Dermis microvascular lymphatic vessel endothelial cell (primary cell): ENCODE data around the gene SLC25A21. TPM values are rescaled to one million over a fixed set of nuclear protein-coding genes. Genes with fewer than 3 reads are reported as not detected.
"Not testable (repeated sequence)": the region's sequence is repeated elsewhere in the genome, so short reads cannot be mapped to it uniquely, and the experiment has no call there.

Source experiments
- DNase-seq, 2 donors: peaks; one replicate each; pipeline versions ENCODE4 v3.0.0 to v3.0.0-alpha.2; 2010; ENCODE audit warnings: low read depth in 2 of 2
- total RNA-seq: library from RNA; depleted of rRNA; stranded (reverse); fragments of >200 nt; gene quantifications from 2 replicates; pipeline ENCODE4 v1.2.1, GENCODE V29; 2014

SLC25A21 gene
- total RNA-seq, 1 donor from 2014 or later, result 1.0 TPM

DNA sequence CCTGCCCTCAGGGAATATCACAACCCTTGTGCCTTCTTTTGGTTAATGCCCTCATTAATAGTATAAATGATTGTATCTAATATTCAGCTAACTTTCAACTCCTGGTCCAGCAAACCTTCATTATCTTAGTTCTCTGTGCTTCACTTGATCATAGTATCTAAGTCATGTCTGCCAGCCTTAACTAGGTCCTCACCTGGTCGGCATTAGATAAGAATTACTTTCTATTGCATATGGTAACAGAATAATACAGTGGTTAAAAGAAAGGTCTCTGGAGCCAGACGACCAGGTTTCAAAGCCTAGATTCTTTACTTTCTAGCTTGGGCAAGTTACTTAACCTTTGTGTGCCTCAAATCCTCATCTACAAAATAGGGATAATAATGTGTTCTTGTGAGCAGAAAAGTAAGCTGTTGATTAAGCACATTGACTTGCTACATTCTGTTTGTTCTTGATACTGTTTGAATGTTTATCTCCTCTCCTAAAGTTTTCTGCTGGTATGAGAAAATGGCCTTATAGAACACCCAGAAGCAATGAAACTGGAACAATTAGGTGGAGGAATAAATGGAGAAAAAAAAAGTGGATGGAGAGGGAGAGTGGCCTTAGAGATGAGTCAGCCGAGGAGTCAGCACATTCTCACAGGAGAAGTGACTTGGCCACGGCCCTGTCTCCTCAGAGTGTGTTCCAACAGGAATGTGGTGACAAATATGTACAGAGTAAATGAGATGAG, 176.1 kb downstream of the SLC25A21 start:
- peak in 1 of 2 donors; percentile 11 for DNase-seq

DNA sequence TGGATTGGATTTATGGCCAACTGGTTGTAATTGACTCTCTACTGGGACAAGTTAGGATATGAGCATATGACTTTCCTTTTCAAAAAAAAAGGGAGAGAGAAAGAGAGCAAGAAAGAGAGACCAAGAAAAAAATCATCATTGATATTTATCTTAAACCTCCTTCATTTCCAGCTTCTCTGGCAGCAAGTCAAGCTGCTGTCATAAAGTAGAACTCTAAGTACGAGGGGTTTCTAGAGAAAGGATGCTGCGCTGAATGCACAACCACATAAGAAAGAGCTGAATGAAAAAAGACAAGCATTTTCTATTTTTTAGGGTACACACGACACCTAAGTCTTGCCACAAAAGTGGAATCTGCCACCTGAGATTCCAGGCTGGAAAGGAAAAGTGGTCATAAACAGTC, 182.6 kb downstream of the SLC25A21 start:
- DNase-seq, result no peak

DNA sequence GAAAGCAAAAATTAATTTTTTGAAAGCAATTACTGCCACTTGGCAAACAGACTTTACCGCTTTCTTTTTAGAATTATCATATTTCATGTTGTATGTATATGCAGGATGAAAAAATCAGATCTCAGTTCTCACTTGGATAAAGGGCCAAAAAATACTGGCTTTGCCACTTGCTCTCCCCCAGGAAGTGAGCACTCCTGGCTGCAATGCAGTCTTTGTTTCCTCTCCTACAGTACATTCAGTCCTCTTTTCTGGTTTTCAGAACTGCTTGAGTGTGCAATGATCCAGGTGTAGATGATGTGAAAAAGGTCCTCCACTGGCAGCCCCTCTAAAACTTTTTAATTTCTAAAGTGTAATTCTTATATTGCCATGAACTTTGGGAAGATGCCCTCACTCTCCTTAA, 183.4 kb downstream of the SLC25A21 start:
- DNase-seq, result no peak

DNA sequence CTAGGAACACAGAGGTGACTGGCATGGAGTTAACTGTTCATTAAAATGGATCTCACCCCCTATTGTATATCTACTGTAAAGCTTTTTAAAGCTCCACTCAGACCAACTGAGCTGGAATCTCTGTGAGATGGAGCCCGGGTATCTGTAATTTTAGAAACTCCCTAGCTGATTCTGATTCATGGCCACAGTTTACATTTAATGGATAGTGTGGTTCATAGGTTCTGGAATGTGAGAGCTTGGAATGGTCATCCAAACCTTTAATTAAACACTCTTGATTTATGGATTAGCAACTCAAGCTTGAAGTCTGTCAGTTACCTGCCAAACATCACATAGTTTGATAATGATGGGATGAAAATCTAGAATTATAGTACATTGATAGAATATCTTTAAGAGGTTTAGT, 183.8 kb downstream of the SLC25A21 start:
- no peak for DNase-seq

DNA sequence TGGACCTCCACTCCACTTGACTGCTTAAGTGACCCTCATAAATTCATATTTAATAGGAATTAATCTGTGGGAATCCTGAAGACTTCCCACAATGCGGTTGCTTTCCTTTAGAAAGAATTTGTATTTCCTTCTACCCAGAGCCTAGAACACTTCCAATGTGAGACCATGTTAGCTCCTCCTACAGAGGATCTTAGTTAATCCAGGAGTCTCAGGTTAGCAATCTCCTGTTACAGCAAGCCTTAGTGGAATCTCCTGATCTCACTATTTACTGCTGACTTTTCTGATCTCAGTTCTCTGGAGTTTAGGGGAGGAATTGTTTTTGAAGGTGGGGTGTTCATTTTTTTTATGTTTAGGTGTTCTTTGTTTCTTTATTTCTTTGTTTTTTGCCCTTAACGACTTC, 186.0 kb downstream of the SLC25A21 start:
- DNase-seq, result no peak

DNA sequence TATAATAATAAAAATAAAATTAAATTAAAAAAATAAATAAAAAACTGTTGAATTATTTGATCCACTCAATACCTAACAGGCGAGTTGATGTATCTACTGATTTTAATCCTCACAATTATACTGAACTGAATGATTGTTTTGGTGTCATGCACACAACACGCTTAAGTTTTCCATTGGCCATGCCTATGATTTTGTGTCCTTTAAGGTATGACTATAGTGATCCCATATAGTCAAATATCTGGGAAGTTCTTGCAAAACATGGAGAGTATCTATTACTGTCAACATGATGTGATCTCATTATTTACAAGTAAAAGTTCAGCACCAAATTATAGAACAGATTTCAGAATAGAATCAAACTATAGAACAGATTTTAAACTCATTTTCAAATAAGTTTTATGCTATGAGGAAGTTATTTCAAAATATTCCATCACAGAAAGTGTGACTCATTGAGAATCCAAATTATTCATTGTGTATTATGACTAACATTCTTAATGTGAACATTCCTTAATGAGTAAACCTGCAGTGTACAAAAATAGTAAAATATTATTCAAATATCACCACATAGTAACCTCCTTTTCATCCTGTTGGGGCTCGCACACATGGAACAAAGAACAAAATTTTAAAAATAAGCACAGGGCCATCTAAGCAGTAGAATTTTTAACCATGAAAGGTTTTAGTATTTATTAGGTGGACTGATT, 190.4 kb downstream of the SLC25A21 start:
- peak in 1 of 2 donors; percentile 18 for DNase-seq

DNA sequence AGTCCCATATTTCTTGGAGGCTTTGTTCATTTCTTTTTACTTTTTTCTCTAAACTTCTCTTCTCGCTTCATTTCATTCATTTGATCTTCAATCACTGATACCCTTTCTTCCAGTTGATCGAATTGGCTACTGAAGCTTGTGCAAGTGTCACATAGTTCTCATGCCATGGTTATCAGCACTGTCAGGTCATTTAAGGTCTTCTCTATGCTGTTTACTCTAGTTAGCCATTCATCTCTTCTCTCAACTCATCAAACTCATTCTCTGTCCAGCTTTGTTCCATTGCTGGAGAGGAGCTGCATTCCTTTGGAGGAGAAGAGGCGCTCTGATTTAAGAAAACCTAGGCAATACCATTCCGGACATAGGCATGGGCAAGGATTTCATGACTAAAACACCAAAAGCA, 192.0 kb downstream of the SLC25A21 start:
- DNase-seq, result not testable (repeated sequence)

DNA sequence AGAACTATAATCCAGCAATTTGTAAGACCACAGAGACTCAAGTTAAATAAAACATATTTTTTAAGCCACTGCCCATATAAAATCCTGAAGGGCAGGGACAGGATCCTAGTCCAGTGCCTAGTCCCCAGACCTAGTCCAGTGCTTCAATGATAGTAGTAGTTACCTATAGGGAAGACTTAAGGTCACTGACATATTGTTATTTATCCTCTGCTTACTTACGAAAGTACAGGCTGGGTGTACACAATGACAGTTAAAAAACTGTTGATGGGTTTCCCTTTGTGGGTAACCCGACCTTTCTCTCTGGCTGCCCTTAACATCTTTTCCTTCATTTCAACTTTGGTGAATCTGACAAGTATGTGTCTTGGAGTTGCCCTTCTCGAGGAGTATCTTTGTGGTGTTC, 192.5 kb downstream of the SLC25A21 start:
- DNase-seq, result no peak

DNA sequence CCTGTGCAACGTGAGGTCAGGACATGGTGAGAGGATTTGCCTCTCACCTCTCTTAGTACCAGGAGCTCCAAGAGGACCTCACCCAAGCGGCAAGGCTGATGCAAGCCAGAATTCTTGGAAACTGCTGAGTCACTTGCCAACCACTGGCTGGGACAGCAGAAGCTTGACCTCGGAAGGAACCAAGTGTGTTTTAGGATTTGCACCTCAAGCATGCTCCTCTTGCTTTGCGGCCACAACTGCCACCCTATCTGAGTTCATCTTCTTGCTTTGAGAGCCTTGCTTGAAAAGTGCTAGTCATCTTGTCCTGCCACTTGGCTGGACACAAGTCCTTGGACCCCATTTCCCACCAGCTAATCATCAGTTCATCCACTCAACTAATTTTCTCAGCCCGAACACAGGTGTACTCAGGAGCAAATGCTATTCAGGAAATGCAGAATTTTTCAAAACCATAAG, 195.8 kb downstream of the SLC25A21 start:
- no peak for DNase-seq

DNA sequence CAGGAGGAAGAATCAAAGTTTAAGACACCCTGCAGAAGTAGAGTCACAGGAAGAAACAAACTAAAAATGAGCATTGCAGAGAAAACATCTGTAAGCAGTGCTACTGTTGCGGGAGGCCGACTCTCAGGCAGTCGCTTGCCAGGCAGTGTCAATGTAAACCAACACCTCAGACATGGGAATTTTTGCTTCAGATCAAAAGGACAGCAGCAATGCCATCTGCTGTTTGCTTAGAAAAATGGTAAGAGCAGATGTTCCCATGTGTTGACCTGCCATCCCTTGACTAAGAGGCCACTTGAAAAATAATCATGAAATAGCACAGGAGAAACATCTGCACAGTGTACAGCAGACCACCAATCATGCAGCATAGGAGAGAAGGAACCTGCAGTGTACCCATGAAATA, 196.6 kb downstream of the SLC25A21 start:
- no peak for DNase-seq

DNA sequence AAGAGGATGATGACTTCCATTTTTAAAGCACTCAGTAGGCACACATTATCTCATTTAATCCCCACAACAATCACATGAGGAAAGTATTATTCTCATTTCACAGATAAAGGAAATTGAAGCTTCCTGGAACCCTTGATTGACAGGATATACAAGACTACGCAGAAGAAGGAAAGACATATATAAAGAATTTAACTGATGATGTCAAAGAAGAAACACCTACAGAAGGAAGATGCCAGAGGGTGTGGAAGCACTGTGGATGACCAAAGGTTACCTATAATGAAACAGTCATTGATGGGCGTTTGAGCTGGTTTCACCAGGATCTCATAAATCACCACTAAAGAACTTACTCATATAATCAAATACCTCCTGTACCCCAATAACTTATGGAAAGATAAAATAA, 197.4 kb downstream of the SLC25A21 start:
- no peak for DNase-seq

DNA sequence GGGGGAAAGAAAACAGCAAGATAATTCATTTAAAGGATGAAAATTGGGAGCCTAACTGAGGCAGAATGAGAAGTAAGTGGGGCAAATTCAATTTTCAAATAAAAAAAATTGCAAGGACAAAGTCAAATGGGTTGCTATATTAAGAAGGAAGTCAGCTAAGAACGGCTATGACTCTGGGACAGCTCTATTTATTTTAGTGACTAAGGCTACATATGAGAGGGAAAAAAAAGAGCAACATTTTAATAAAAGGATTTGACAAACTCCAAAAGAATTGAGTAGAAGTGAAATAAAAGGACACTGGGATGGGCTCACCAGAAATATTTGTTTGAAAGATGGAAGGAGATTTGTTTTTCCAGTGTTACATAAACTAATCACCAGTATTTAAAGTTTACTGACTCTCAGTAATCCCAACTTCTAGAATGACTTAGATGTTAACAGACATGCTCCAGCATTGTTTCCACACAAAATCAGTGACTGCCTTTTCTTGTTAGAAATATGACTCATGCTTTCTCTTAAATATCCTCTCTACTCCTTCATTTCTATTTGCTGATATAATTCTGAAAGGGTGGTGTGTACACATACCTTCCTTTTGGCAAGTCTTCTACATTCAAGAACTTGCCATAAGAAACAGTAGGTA, 198.5 kb downstream of the SLC25A21 start:
- peak in 1 of 2 donors; percentile 32 for DNase-seq

DNA sequence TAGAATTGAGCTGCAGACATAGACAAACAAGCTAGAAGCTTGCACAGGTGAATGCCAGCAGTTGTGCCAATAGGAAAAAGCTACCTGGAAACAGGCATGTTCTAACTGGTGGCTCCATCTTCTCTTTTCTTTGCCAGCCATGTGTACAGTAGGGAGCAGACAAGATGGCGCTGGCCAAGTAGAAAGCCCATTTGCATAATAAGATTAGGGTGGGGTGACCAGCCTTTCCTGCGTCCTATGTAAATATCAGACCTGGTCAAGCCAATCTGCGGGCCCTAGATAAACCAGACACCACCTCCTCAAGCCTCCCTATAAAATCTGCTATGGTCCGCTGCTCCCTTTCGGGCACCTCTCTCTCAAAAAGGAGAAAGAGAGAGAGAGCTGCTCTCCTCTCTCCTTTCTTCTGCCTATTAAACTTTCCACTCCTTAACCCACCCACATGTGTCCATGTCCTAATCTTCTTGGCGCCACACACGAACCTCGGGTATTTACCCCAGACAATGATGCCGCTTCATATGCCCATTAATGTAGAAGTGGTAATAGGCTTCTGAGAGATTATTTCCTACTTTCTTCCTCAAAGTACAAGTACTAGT, 201.0 kb downstream of the SLC25A21 start:
- no peak for DNase-seq

DNA sequence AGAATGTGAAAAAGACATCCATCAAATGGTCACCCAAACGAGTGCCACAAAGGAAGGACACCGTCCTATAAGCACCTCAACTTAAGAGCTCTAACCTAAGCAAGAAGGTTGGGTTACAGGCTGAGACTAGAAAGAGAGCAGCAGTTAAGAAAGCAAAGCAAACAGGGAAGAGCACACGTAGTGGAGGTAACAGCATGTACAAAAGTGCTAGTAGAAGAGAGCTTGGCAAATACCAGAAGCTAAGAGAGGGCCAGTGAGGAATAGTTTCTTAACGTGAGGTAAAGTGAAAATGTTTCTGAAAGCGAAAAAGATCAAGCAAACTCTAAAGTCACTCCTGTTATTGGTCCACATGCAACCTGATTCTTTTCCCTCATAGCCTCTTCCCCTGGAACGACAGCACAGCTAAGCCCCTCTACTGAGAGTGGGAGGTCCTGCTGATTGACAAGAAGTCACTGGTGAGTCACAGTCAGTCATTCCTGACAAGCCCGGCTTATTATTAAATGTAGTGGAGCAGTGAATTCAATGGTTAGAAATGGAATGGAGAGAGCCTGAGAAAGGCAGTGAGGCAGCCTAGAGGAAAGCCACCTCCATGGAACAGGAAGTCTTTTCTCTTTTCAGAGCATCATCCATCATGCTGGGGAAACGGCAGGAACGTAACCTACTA, 204.4 kb downstream of the SLC25A21 start:
- no peak for DNase-seq

DNA sequence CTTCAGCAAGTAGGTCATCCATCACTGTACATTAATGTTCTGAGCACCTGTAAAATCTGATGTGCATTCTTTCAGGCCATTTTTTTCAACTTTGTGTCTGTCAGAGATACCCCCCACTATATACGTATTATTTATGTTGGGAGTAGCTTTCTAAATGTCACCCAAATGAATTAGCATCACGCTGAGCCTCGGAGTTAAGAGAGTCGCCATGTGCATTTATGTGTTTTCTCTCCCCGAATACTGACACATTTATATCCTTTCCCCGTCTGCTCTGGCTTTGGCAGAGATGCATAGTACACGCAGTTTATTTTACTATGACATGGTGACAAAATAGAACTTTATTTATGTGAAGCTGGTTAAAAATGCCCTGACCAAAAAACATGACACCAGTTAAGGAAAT, 216.4 kb downstream of the SLC25A21 start:
- DNase-seq, result no peak

DNA sequence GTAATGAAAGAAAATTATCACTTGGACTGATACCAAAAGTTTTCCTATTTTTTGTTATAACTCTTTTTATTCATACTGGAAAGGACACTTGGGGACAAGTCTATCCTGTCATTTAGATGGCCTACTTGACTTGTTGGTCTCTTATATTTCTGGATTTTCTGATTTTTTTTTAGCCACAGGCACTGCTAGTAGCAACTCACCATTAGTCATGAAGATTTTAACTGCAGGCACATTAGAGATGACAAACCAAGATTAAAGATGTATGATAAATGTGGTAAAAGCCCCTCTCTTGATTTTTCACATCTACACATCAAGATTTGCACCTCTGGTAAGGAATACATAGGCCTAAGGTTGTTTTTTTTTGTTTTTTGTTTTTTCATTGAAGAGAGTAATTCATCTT, 217.0 kb downstream of the SLC25A21 start:
- no peak for DNase-seq

DNA sequence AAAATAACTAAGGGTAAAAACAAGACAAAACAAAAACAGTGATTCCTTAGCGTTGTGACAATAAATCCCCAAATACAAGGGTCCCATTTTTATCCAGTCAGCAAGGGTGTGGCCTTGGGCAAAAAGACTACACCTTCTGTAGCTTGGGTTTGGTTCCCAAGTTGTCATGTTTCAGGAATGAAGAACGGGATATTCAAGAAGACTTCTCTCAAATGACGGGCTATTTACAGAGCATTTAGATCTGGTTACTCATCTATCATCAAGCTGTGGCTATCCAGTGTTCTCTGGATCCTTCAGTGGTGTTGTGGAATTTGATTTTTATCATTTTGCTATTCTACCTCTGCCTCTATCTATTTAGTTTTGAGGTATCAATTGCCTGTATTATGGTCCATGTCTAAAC, 219.7 kb downstream of the SLC25A21 start:
- no peak for DNase-seq

DNA sequence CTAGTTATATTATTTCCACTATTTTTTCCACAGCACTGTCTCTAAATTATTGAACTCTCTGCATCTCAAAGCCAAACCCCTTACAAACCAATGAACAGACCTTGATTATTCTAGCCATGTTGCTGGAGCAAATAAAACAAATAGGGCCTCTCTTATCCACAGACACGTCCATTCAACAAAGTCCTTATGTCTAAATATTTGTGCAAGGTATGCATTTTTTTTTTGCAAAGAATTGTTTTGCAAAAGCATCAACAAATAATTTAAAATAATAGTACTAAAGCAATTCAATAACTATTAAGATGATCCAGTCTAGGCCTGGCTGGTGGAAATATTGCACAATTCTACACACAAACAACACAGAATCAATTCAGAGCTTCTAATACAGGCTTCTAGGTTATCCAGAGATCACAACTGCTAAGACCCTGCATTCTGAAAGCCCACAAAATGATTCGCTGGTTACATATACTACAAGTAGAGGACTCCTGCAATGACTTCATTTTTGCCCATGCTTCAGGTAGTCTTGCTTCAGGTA, 221.0 kb downstream of the SLC25A21 start:
- DNase-seq, result no peak

DNA sequence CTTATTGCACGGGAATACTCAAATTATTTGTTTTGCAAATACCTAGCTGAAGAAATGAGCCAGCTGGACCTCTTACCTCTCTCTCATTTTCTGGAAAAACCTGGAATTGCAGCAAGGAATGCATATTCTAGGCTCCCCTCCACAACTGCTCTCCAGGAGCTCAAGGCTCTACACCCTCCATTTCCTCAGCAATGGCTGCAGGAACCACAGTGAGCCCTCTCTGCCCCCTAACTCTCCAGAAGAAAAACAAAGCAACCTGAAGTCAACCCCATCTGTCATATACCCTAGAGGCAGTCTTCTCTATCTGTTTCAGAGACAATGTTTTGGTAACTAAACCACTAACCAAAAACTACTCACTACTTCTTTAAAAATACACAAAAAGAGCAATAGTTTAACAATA, 221.6 kb downstream of the SLC25A21 start:
- DNase-seq, result no peak

DNA sequence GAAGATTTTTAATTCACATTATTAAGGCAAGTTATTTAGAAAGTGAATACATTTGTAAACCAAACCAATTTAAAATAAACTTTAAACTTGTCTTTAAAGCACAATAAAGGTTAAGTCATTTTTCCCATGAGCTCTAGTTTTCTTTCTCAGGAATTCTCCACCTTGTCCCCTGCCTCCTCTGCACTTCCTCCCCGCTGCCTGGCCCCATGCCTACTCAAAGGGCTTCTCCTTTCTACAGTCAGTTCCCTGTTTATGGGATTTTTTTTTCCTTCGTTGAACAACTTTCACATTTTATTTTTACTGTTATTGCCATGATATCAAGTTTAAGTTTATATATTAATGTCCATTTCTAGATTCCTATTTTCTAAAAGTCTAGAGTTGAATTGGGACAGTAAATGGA, 223.0 kb downstream of the SLC25A21 start:
- DNase-seq, result no peak

DNA sequence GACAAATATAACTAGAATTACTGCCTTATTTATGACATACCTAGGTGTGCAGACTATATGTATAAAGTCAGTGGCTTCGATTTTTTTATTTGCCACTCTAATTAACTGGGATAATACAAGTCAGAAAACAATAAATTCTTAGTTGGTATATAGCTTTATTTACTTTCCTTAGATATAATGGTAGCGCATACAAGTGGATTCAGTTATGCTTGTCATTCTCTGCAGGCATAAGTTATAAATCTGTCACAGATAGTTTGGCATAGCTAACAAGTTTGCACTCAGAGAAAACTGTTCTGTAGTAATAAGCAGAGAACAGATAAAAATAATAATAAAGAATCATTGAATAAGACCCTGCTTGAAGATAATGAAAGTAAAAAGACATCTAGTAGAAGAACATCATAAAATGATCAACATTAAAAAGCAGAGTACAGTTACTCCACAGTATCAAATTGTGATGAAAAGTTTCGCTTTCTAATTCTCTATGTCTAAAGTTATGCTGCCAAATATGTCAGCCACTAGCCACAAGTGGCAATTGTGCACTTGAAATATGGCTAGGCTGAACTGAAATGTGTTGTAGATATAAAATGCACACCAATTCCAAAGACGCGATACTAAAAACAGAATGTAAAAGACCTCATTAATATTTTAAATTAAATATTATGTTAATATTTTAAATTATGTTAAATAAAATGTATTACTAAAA, 224.1 kb downstream of the SLC25A21 start:
- DNase-seq, result no peak
